GM21367 (cell line): Measurements from ENCODE around the gene CYTH1.

Experiments
- ATAC-seq: cut with Tn5 transposase; IDR thresholded peaks from one replicate; pipeline ENCODE4 v1.9.1; 2021; ENCODE audit not compliant: unreplicated experiment

Gene CYTH1

DNA sequence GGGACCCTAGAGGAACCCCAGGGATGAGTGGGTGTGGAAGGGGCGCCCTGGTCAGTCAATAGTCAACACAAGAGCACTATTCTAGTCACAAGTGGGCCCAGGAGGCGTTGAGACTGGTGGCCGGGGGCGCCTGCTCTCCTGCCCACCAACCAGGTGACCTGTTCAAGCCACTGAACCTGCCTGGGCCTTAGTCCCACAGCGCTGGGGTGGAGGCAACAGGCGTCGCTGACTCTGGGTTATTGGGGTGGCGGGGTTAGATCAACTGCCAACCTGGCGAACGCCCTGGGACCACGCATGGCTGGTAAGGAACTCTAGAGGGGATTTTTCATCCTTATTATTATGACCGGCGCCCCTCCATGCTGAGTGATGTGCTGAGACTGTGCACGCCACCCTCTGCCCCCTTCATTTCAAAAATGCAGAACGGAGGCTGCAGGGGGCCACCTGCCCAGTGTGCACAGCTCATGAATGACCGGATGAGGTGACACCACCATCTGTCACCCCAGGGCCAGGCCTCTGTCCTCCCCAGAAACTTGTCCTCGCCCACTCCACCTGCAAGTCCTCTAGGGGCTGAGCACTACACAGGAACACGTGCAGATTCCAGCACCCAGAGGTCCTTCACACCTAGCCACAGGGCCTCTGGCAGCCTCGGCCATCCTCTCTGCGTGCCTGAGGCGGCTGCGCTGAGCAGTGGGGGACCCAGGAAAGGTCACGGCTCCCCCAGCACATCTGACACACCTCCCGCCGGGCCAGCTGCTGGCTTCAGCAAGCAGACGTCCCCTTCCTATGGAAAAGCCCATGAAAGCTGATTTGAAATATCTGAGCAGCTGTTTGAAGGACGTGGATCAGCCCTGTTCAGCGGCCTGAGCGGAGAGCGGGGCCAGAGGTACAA, 153.3 kb downstream of the CYTH1 start:
- no peak for ATAC-seq

DNA sequence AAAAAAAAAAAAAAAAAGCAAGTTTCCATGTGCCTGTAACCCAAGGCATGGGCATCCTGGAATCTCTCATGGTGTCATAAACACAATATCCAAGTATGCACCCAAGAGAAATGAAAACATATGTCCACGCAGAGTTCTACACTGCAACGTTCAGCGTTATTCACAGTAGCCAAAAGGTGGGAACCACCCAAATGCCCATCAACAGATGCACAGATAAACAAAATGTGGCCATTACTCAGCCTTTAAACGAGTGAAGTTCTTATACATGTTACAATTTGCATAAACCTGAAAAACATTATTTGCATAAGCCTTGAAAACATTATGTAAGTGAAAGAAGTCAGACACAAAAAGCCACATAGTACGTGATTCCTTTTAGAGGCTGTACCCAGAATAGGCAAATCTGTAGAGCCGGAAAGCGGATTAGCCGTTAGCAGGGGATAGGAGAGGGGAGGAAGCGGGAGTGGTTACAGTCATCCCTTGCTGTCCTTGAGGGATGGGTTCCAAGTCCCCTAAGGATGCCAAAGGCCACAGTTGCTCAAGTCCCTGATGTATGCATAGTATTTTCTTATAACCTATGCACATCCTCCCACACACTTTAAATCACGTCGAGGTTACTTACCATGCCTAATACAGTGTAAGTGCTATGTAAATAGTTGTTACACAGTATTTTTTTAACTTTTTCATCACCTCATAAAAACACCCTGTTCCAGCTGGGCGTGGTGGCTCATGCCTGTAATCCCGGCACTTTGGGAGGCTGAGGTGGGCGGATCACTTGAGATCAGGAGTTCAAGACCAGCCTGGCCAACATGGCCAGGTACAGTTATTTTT, 157.5 kb downstream of the CYTH1 start:
- ATAC-seq, result no peak
